ENCODE results near the gene ZNF248. TPM values are rescaled to one million over a fixed set of nuclear protein-coding genes. Genes with fewer than 3 reads are reported as not detected.

ZNF248 gene
- total and polyA plus RNA-seq, 9 of the 15 experiments (the other 6 are each of a cell fraction or from before 2014, with no cell fraction given), result 4.5 to 16.5 (median 10.2) TPM

DNA sequence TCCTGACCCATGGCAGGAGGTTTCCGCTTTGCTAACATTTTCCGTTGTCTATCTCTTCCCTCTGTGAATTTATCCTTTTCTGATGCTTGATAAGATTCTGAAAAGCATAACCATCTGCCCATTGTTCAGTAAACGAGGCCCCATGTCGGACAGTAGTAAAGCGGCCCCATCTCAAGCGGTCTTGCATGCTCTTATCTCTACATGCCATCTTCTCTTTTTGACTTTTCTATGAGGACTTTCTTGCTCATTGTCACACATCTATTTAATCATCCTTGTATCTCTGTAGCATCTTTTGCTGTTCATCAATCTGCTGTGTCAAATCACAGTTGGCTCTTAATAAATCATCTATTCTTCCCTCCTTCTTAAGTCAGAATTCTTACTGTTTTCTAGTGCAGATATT is 37.6 kb downstream of the ZNF248 start:
- in situ Hi-C loops (cut with MboI), result no loop called here
- Histone ChIP-seq H3K79me2 (ENCODE audit: control insufficient read depth, insufficient read depth, low read length) (no peaks in the 10 kb centered on the region), H3K9ac (ENCODE audit: insufficient read depth in 1 of 2, low read depth in 2 of 2, low read length in 2 of 2) (no peak overlapping the region), H3K9me1 (ENCODE audit: control insufficient read depth, insufficient read depth, low read length) (no peaks in the 10 kb centered on the region), H3K27ac (ENCODE audit: extremely low read depth, low read depth, low read length) (no peak overlapping the region), H3K4me2 (ENCODE audit: insufficient read depth, low read length) (no peak overlapping the region), H3K36me3 (ENCODE audit: control insufficient read depth, insufficient read depth, low read length) (no peaks in the 10 kb centered on the region), H3K27me3 (ENCODE audit: control insufficient read depth in 2 of 2, insufficient read depth in 2 of 2, low read length in 2 of 2) (no peaks in the 10 kb centered on the region), H4K20me1 (replicated peaks; ENCODE audit: control insufficient read depth, insufficient read depth, low read length) (no peaks in the 10 kb centered on the region), H3K4me3 (no peak overlapping the region), H2AFZ (ENCODE audit: low read depth, low read length) (no peak overlapping the region), H3K4me1 (replicated peaks in 1 of 2; ENCODE audit: control insufficient read depth in 2 of 2, insufficient read depth in 2 of 2, low read length in 2 of 2) (no peaks in the 10 kb centered on the region), H3K9me3 (replicated peaks; ENCODE audit: control insufficient read depth, insufficient read depth, low read depth, low read length) (no peaks in the 10 kb centered on the region)
- WGBS (ENCODE audit: insufficient coverage, low coverage, missing lambda C conversion rate), result 75% methylated on average over 5 of the region's 6 CpGs
- DNase-seq (ENCODE audit: extremely low read depth in 1 of 4, low spot score in 3 of 4) (no peak), ATAC-seq (no peak), FAIRE-seq (no peak)
- TF ChIP-seq REST (IDR thresholded peaks at IDR 0.05; ENCODE audit: borderline replicate concordance) (no peak), REST (CRISPR knock-in tag; IDR thresholded peaks at IDR 0.05; ENCODE audit: low read depth) (no peak), SNRNP70 (optimal IDR thresholded peaks at IDR 0.05; ENCODE audit: low read depth, low read length) (no peak), RBM14 (IDR thresholded peaks at IDR 0.05; ENCODE audit: borderline replicate concordance, insufficient read depth, low read depth, low read length) (no peak), TCF7 (IDR thresholded peaks at IDR 0.05; ENCODE audit: borderline replicate concordance) (no peak)
- CTCF ChIA-PET (ENCODE audit: low intra/inter-chr PET ratio), result no interaction called here
- intact Hi-C loops (cut with micrococcal nuclease), result no loop called here
- POLR2A ChIA-PET, result no interaction called here
- BruUV-seq (replicated peaks), result no TSS peak
